Common myeloid progenitor, CD34-positive (primary cell): ENCODE data around the gene ATP8B4.

Experiments used
- CTCF ChIA-PET: fragments of 350-600 bp; sonication (Branson Sonifier 250); formaldehyde crosslinking; loops from one replicate; lab custom pipeline; 2021; ENCODE audit warnings: antibody characterized with exemption; lab: Charles Lee
- POLR2A ChIA-PET: fragments of 350-600 bp; sonication (Branson Sonifier 250); formaldehyde crosslinking; loops from one replicate; lab custom pipeline; 2021; ENCODE audit warnings: antibody characterized with exemption; lab: Charles Lee
- DNase-seq, 3 donors: peaks; one replicate each; pipeline versions ENCODE4 v3.0.0 to v3.0.0-alpha.2; 2013
- H3K27ac ChIP-seq, 2 experiments: 1 replicate in 1 of 2; 2 replicates in 1 of 2; pipeline ENCODE4 v1.7.0; 2013; ENCODE audit warnings: inconsistent platforms in 2 of 2, low read length in 2 of 2, mild to moderate bottlenecking in 2 of 2, low read depth in 1 of 2, moderate library complexity in 1 of 2; ENCODE audit not compliant: severe bottlenecking in 2 of 2, insufficient read depth in 1 of 2, poor library complexity in 1 of 2
- H3K27me3 ChIP-seq, 5 experiments: replicated peaks in 2 of 5; 1 replicate in 3 of 5; 2 replicates in 2 of 5; pipeline versions ENCODE4 v1.6.1 to v1.7.0; 2013; ENCODE audit warnings: low read length in 4 of 5, mild to moderate bottlenecking in 2 of 5, moderate library complexity in 2 of 5, inconsistent platforms in 1 of 5; ENCODE audit not compliant: insufficient read depth in 5 of 5, control insufficient read depth in 4 of 5
- H3K36me3 ChIP-seq, 4 experiments: 1 replicate in 2 of 4; 2 replicates in 2 of 4; pipeline versions ENCODE4 v1.6.1 to v1.7.0; 2013; ENCODE audit warnings: low read length in 3 of 4, control low read depth in 1 of 4, mild to moderate bottlenecking in 1 of 4; ENCODE audit not compliant: control insufficient read depth in 4 of 4, insufficient read depth in 4 of 4
- H3K4me1 ChIP-seq, 4 experiments: 1 replicate in 3 of 4; 2 replicates in 1 of 4; pipeline versions ENCODE4 v1.6.1 to v1.7.1; 2013; ENCODE audit warnings: low read length in 3 of 4, mild to moderate bottlenecking in 3 of 4, control low read depth in 1 of 4, inconsistent platforms in 1 of 4, moderate library complexity in 1 of 4; ENCODE audit not compliant: control insufficient read depth in 4 of 4, insufficient read depth in 4 of 4; ENCODE audit errors: control extremely low read depth in 1 of 4
- H3K4me3 ChIP-seq, 7 experiments: 1 replicate in 4 of 7; 2 replicates in 3 of 7; pipeline versions ENCODE4 v1.5.1 to v1.7.0; 2013; ENCODE audit warnings: mild to moderate bottlenecking in 7 of 7, low read length in 6 of 7, moderate library complexity in 6 of 7, inconsistent platforms in 2 of 7, low read depth in 2 of 7, control low read depth in 1 of 7; ENCODE audit not compliant: insufficient read depth in 4 of 7, control insufficient read depth in 1 of 7; ENCODE audit errors: extremely low read depth in 1 of 7
- H3K9me3 ChIP-seq, 5 experiments: 1 replicate in 4 of 5; 2 replicates in 1 of 5; pipeline versions ENCODE4 v1.6.1 to v1.7.1; 2013; ENCODE audit warnings: low read length in 4 of 5, mild to moderate bottlenecking in 2 of 5, inconsistent platforms in 1 of 5, low read depth in 1 of 5, moderate library complexity in 1 of 5; ENCODE audit not compliant: control insufficient read depth in 4 of 5, insufficient read depth in 2 of 5; ENCODE audit errors: control extremely low read depth in 1 of 5
- WGBS: methylation state at CpG from one replicate; pipeline ENCODE4 v1.1.5; 2013; ENCODE audit not compliant: insufficient coverage; 5-methylcytosine and 5-hydroxymethylcytosine counted together

ATP8B4 gene

GRCh38 chr15:50112488-50113186, 6.4 kb downstream of the ATP8B4 start:
- no peaks in the 10 kb centered on the region for H3K27me3 ChIP-seq
- 40% methylated on average over 1 of the region's 5 CpGs for WGBS
- H3K36me3 ChIP-seq: peaks cover 0 to 53% (median 11%) of the 10 kb centered on the region in 4 experiments
- peak overlapping the region; percentile 27 to 85 (median 52) for H3K4me3 ChIP-seq
- no peak for DNase-seq
- POLR2A ChIA-PET: no interaction called here
- peaks cover 45 to 88% (median 77%) of the 10 kb centered on the region in 4 experiments for H3K4me1 ChIP-seq
- CTCF ChIA-PET: interaction anchor here (1.3 to 2.8 kb wide), 5 partner anchors 15 to 57 kb away, joined by 4 to 9 read pairs (median 5); no protein-coding TSS in a partner anchor
- no peaks in the 10 kb centered on the region for H3K9me3 ChIP-seq
- H3K27ac ChIP-seq: peak overlapping the region; percentile 36 to 55

GRCh38 chr15:50110285-50110684, 8.7 kb downstream of the ATP8B4 start:
- Histone ChIP-seq H3K27me3 (no peaks in the 10 kb centered on the region), H3K4me1 (peaks cover 43 to 98% (median 81%) of the 10 kb centered on the region in 4 experiments), H3K27ac (peak overlapping the region in 1 of 2 experiments; percentile 67), H3K9me3 (no peaks in the 10 kb centered on the region), H3K4me3 (peak overlapping the region in 6 of 7 experiments; percentile 13 to 85 (median 36)), H3K36me3 (peaks cover under 1 to 47% (median 12%) of the 10 kb centered on the region in 4 experiments)
- peak in 1 of 3 donors; percentile 51 for DNase-seq
- no CpG with 5 or more reads among the region's 3 CpGs for WGBS
- CTCF ChIA-PET: interaction anchor here (0.6 to 2.8 kb wide), 8 partner anchors 8 to 55 kb away, joined by 3 to 7 read pairs (median 4); partner anchors contain the start of gene ATP8B4
- POLR2A ChIA-PET: no interaction called here

GRCh38 chr15:50109076-50109987, 9.7 kb downstream of the ATP8B4 start:
- CTCF ChIA-PET: interaction anchor here (0.8 to 2.4 kb wide), 5 partner anchors 9 to 54 kb away, joined by 3 to 7 read pairs (median 3); partner anchors contain the start of gene ATP8B4
- DNase-seq: no peak

GRCh38 chr15:50108461-50108860, 10.6 kb downstream of the ATP8B4 start:
- CTCF ChIA-PET: interaction anchor here (0.6 to 2.4 kb wide), 3 partner anchors 9 to 20 kb away, joined by 3 to 7 read pairs (median 4); partner anchors contain the start of gene ATP8B4
- peaks cover 32 to 83% (median 69%) of the 10 kb centered on the region in 4 experiments for H3K4me1 ChIP-seq

More at GRCh38 chr15:50109076-50109987, 9.7 kb downstream of the ATP8B4 start:
- Histone ChIP-seq H3K4me1 (peaks cover 38 to 90% (median 73%) of the 10 kb centered on the region in 4 experiments), H3K4me3 (peak overlapping the region in 5 of 7 experiments; percentile 9 to 85 (median 54)), H3K36me3 (peaks cover 0 to 47% (median 15%) of the 10 kb centered on the region in 4 experiments), H3K27me3 (no peaks in the 10 kb centered on the region), H3K27ac (peak overlapping the region; percentile 25 to 67), H3K9me3 (no peaks in the 10 kb centered on the region)
- WGBS: 96% methylated on average over 2 of the region's 3 CpGs
- POLR2A ChIA-PET: no interaction called here

GRCh38 chr15:50107591-50108408, 11.2 kb downstream of the ATP8B4 start:
- WGBS: 65% methylated on average over 4 of the region's 7 CpGs
- no peaks in the 10 kb centered on the region for H3K27me3 ChIP-seq
- H3K27ac ChIP-seq: peak overlapping the region; percentile 25 to 67
- ChIA-PET POLR2A (no interaction called here), CTCF (interaction anchor here (0.6 to 1.0 kb wide), 2 partner anchors 10 to 45 kb away, joined by 3 read pairs; no protein-coding TSS in a partner anchor)
- H3K9me3 ChIP-seq: no peaks in the 10 kb centered on the region
- peak in 2 of 3 donors; percentile 52 to 70 for DNase-seq
- peaks cover 0 to 38% (median 21%) of the 10 kb centered on the region in 4 experiments for H3K36me3 ChIP-seq
- H3K4me1 ChIP-seq: peaks cover 32 to 76% (median 64%) of the 10 kb centered on the region in 4 experiments
- H3K4me3 ChIP-seq: peak overlapping the region in 5 of 7 experiments; percentile 9 to 85 (median 54)

More at GRCh38 chr15:50108461-50108860, 10.6 kb downstream of the ATP8B4 start:
- POLR2A ChIA-PET: no interaction called here
- peaks cover 0 to 44% (median 19%) of the 10 kb centered on the region in 4 experiments for H3K36me3 ChIP-seq
- no peaks in the 10 kb centered on the region for H3K27me3 ChIP-seq
- no peak for DNase-seq
- H3K9me3 ChIP-seq: no peaks in the 10 kb centered on the region
- H3K4me3 ChIP-seq: peak overlapping the region in 5 of 7 experiments; percentile 9 to 85 (median 54)
- WGBS: 70% methylated on average over 3 of the region's 4 CpGs
- H3K27ac ChIP-seq: peak overlapping the region in 1 of 2 experiments; percentile 67

- H3K36me3 ChIP-seq: peaks cover 0 to 41% (median 19%) of the 10 kb centered on the region in 4 experiments
- peaks cover 0 to 3% (median 0%) of the 10 kb centered on the region in 5 experiments for H3K9me3 ChIP-seq
- peaks cover 28 to 70% (median 57%) of the 10 kb centered on the region in 4 experiments for H3K4me1 ChIP-seq
- 44% methylated on average over 3 of the region's 4 CpGs for WGBS
- DNase-seq: no peak
- POLR2A ChIA-PET: no interaction called here
- H3K27me3 ChIP-seq: no peaks in the 10 kb centered on the region
- H3K27ac ChIP-seq: peak overlapping the region; percentile 25 to 67
- CTCF ChIA-PET: interaction anchor here (1.0 kb wide), 1 partner anchor 45 kb away, joined by 3 read pairs; no protein-coding TSS in a partner anchor
- peak overlapping the region in 3 of 7 experiments; percentile 7 to 70 (median 48) for H3K4me3 ChIP-seq
Observed at GRCh38 chr15:50107157-50107556, 11.9 kb downstream of the ATP8B4 start.
